HCT116 (cell line): ENCODE data around the gene TSSK6. TPM values are rescaled to one million over a fixed set of nuclear protein-coding genes. Genes with fewer than 3 reads are reported as not detected.

ENCODE experiments used
- ATAC-seq: fragments of 200-7000 bp; cut with Tn5 transposase; 2 replicates; pipeline ENCODE4 v1.9.1; 2020; ENCODE audit warnings: mild to moderate bottlenecking, moderate library complexity
- BruUV-seq: library from RNA; stranded (reverse); fragments of 400-500 nt; replicated peaks from 2 replicates; lab custom pipeline; 2021; lab: Mats Ljungman, UMichigan
- CTCF ChIA-PET: fragments of 300-600 bp; sonication (Branson Sonifier 250); formaldehyde crosslinking; loops from one replicate; lab custom pipeline; 2021; ENCODE audit warnings: antibody characterized with exemption; lab: Charles Lee
- POLR2A ChIA-PET: fragments of 300-600, 350-600 bp; sonication (Branson Sonifier 250); formaldehyde crosslinking; loops from one replicate; lab custom pipeline; 2021; ENCODE audit warnings: antibody characterized with exemption; lab: Charles Lee
- RAD21 ChIA-PET, 2 experiments: fragments of 300-600 bp; sonication (Branson Sonifier 250); formaldehyde crosslinking; loops; one replicate each; lab custom pipeline; 2023; ENCODE audit warnings: low total read pairs in 2 of 2; ENCODE audit not compliant: uncharacterized antibody in 2 of 2, unreplicated experiment in 2 of 2, low non-redundant PET in 1 of 2; lab: Charles Lee
- DNase-seq: peaks from one replicate; pipeline ENCODE4 v3.0.0-alpha.2; 2010; ENCODE audit warnings: low read depth, low spot score
- H2AFZ ChIP-seq: fragments of 200-600 bp; shearing (Covaris generic), sonication (generic); 2 replicates; pipeline ENCODE4 v1.6.1; 2017; ENCODE audit warnings: low read depth, mixed run types, mixed read lengths, antibody characterized with exemption, low read length; ENCODE audit not compliant: poor library complexity, severe bottlenecking
- H3K27ac ChIP-seq: 2 replicates; pipeline ENCODE4 v1.5.1; 2012; ENCODE audit warnings: low read depth, low read length
- H3K27me3 ChIP-seq: fragments of 200-600 bp; sonication (generic); 2 replicates; pipeline ENCODE4 v1.6.1; 2016; ENCODE audit warnings: mixed run types, low read length, mixed read lengths; ENCODE audit not compliant: insufficient read depth
- H3K36me3 ChIP-seq, 2 experiments: fragments of 200-500 bp in 1 of 2; fragments of 200-600 bp in 1 of 2; sonication (Bioruptor generic) in 1 of 2; sonication (generic) in 1 of 2; 2 replicates each; pipeline versions ENCODE4 v1.5.1 to v1.6.1; 2014 to 2016; ENCODE audit warnings: low read length in 2 of 2, inconsistent platforms in 1 of 2, mixed read lengths in 1 of 2, mixed run types in 1 of 2; ENCODE audit not compliant: insufficient read depth in 2 of 2, control insufficient read depth in 1 of 2
- H3K4me1 ChIP-seq, 2 experiments: fragments of 200-600 bp in 1 of 2; sonication (generic) in 1 of 2; 2 replicates each; pipeline versions ENCODE4 v1.5.1 to v1.6.1; 2012 to 2017; ENCODE audit warnings: low read length in 2 of 2, inconsistent platforms in 1 of 2, mild to moderate bottlenecking in 1 of 2, mixed read lengths in 1 of 2, mixed run types in 1 of 2, moderate library complexity in 1 of 2; ENCODE audit not compliant: insufficient read depth in 2 of 2, control insufficient read depth in 1 of 2
- H3K4me2 ChIP-seq: fragments of 200-600 bp; sonication (generic); 2 replicates; pipeline ENCODE4 v1.6.1; 2017; ENCODE audit warnings: mixed run types, low read length, mixed read lengths
- H3K4me3 ChIP-seq, 2 experiments: fragments of 200-600 bp in 1 of 2; sonication (generic) in 1 of 2; replicated peaks in 1 of 2; 2 replicates each; pipeline ENCODE4 v1.5.1; 2011 to 2016; ENCODE audit warnings: low read length in 2 of 2, control low read depth in 1 of 2, low read depth in 1 of 2, mild to moderate bottlenecking in 1 of 2, mixed read lengths in 1 of 2, mixed run types in 1 of 2
- H3K79me2 ChIP-seq: fragments of 200-600 bp; sonication (generic); 2 replicates; pipeline ENCODE4 v1.6.1; 2017; ENCODE audit warnings: mild to moderate bottlenecking, mixed run types, low read length, moderate library complexity, mixed read lengths; ENCODE audit not compliant: insufficient read depth
- H3K9ac ChIP-seq: fragments of 200-600 bp; sonication (generic); 2 replicates; pipeline ENCODE4 v1.6.1; 2016; ENCODE audit warnings: low read length, mixed read lengths
- H3K9me2 ChIP-seq: fragments of 200-600 bp; sonication (generic), shearing (Covaris generic); 2 replicates; pipeline ENCODE4 v1.6.1; 2017; ENCODE audit warnings: mixed run types, mild to moderate bottlenecking, moderate library complexity; ENCODE audit not compliant: insufficient read depth
- H3K9me3 ChIP-seq, 2 experiments: fragments of 200-500 bp in 1 of 2; fragments of 200-600 bp in 1 of 2; sonication (Bioruptor generic) in 1 of 2; sonication (generic) in 1 of 2; 2 replicates each; pipeline ENCODE4 v1.6.1; 2014 to 2017; ENCODE audit warnings: low read length in 2 of 2, mixed read lengths in 2 of 2, inconsistent platforms in 1 of 2, low read depth in 1 of 2, mild to moderate bottlenecking in 1 of 2, mixed run types in 1 of 2, moderate library complexity in 1 of 2; ENCODE audit not compliant: control insufficient read depth in 1 of 2, insufficient read depth in 1 of 2
- H4K20me1 ChIP-seq: fragments of 200-600 bp; sonication (generic), shearing (Covaris generic); 2 replicates; pipeline ENCODE4 v1.6.1; 2017; ENCODE audit warnings: mixed run types, mild to moderate bottlenecking, moderate library complexity; ENCODE audit not compliant: insufficient read depth
- CBX3 ChIP-seq: IDR thresholded peaks from 2 replicates; pipeline ENCODE4 v1.6.1; 2012; ENCODE audit warnings: low read depth
- CEBPB ChIP-seq: IDR thresholded peaks from 2 replicates; pipeline ENCODE4 v1.6.1; 2012; ENCODE audit warnings: low read depth
- CTCF ChIP-seq, 3 experiments: fragments of 200-600 bp in 1 of 3; sonication (generic) in 1 of 3; IDR thresholded peaks in 2 of 3; conservative IDR thresholded peaks in 1 of 3; 2 replicates each; pipeline ENCODE4 v1.5.1; 2012 to 2017; ENCODE audit warnings: low read depth in 2 of 3, low read length in 2 of 3, antibody characterized with exemption in 1 of 3, borderline replicate concordance in 1 of 3, control low read depth in 1 of 3, mild to moderate bottlenecking in 1 of 3, mixed read lengths in 1 of 3, mixed run types in 1 of 3, moderate library complexity in 1 of 3; ENCODE audit not compliant: insufficient read depth in 1 of 3
- EGR1 ChIP-seq: IDR thresholded peaks from 2 replicates; pipeline ENCODE4 v1.6.1; 2012; ENCODE audit warnings: low read depth
- ELF1 ChIP-seq: IDR thresholded peaks from 2 replicates; pipeline ENCODE4 v1.6.1; 2012; ENCODE audit warnings: low read depth, borderline replicate concordance
- EZH2phosphoT487 ChIP-seq: fragments of 200-600 bp; IDR thresholded peaks from 2 replicates; pipeline ENCODE4 v1.6.1; 2018; ENCODE audit warnings: antibody characterized with exemption, borderline replicate concordance
- FOSL1 ChIP-seq: IDR thresholded peaks from 2 replicates; pipeline ENCODE4 v1.6.1; 2012; ENCODE audit warnings: low read depth
- JUND ChIP-seq: IDR thresholded peaks from 2 replicates; pipeline ENCODE4 v1.6.1; 2012
- POLR2A ChIP-seq: IDR thresholded peaks from 2 replicates; pipeline ENCODE4 v1.7.0; 2011; ENCODE audit warnings: borderline replicate concordance; ENCODE audit not compliant: insufficient read depth, insufficient read length; ENCODE audit errors: extremely low read depth
- POLR2AphosphoS5 ChIP-seq: IDR thresholded peaks from 2 replicates; pipeline ENCODE4 v1.6.1; 2011; ENCODE audit warnings: mild to moderate bottlenecking, low read depth, low read length, moderate library complexity
- RAD21 ChIP-seq: IDR thresholded peaks from 2 replicates; pipeline ENCODE4 v1.6.1; 2012; ENCODE audit warnings: low read depth, mild to moderate bottlenecking
- SIN3A ChIP-seq: IDR thresholded peaks from 2 replicates; pipeline ENCODE4 v1.6.1; 2012; ENCODE audit warnings: low read depth
- SRF ChIP-seq: IDR thresholded peaks from 2 replicates; pipeline ENCODE4 v1.6.1; 2012; ENCODE audit warnings: low read depth
- ZFX ChIP-seq: fragments of 450-650 bp; IDR thresholded peaks from 2 replicates; pipeline ENCODE4 v1.6.1; 2017
- ZNF274 ChIP-seq: fragments of 200-500 bp; sonication (Bioruptor generic); IDR thresholded peaks from 2 replicates; pipeline ENCODE4 v1.6.1; 2014; ENCODE audit warnings: mild to moderate bottlenecking, low read depth, low read length, inconsistent platforms
- intact Hi-C: fragments of 100-400 bp; cut with micrococcal nuclease; formaldehyde crosslinking; loops from 2 replicates; pipeline ENCODE4 v1.10.0; 2022
- total RNA-seq: library from RNA; stranded (reverse); gene quantifications from one replicate; pipeline ENCODE4 v1.2.1, GENCODE V29; 2021; ENCODE audit not compliant: unreplicated experiment
- TF ChIP-seq, protein P1 (sequence below): IDR thresholded peaks from 2 replicates; pipeline ENCODE4 v1.6.1; 2012
- TF ChIP-seq, protein P2 (sequence below): IDR thresholded peaks from 2 replicates; pipeline ENCODE4 v1.6.1; 2011; ENCODE audit warnings: mild to moderate bottlenecking, low read length, moderate library complexity; ENCODE audit not compliant: insufficient replicate concordance; ENCODE audit errors: extremely low read depth

TSSK6 gene
- total RNA-seq, 1 experiment from 2014 or later: 4.1 TPM

GRCh38 chr19:19530889-19531288 is 15.5 kb upstream of the TSSK6 start:
- ChIA-PET CTCF (interaction anchor here (0.8 to 4.8 kb wide), 5 partner anchors 22 to 113 kb away, joined by 3 to 22 read pairs (median 6); partner anchors contain the start of gene GMIP), RAD21 (no interaction called here), POLR2A (no interaction called here)
- Histone ChIP-seq H3K9me2 (no peaks in the 10 kb centered on the region), H3K9ac (no peak overlapping the region), H3K36me3 (peaks cover 0 to 2% of the 10 kb centered on the region in 2 experiments; a peak in 2 of 4 replicates), H3K4me1 (no peaks in the 10 kb centered on the region; a peak in 1 of 4 replicates), H4K20me1 (no peaks in the 10 kb centered on the region), H3K79me2 (peaks cover 3% of the 10 kb centered on the region; the same call in 1 of the 2 replicates), H3K27me3 (no peaks in the 10 kb centered on the region), H2AFZ (no peak overlapping the region), H3K27ac (no peak overlapping the region), H3K4me2 (no peak overlapping the region), H3K9me3 (no peaks in the 10 kb centered on the region), H3K4me3 (no peak overlapping the region)
- no TSS peak for BruUV-seq
- intact Hi-C loops: no loop called here
- TF ChIP-seq, protein P1, sequence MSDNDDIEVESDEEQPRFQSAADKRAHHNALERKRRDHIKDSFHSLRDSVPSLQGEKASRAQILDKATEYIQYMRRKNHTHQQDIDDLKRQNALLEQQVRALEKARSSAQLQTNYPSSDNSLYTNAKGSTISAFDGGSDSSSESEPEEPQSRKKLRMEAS: no peak
- TF ChIP-seq CEBPB: no peak
- TF ChIP-seq CBX3: no peak
- no peak for TF ChIP-seq ZNF274
- no peak for TF ChIP-seq ELF1
- no peak for TF ChIP-seq SRF
- no peak for TF ChIP-seq JUND
- no peak for TF ChIP-seq POLR2AphosphoS5
- TF ChIP-seq, protein P2, sequence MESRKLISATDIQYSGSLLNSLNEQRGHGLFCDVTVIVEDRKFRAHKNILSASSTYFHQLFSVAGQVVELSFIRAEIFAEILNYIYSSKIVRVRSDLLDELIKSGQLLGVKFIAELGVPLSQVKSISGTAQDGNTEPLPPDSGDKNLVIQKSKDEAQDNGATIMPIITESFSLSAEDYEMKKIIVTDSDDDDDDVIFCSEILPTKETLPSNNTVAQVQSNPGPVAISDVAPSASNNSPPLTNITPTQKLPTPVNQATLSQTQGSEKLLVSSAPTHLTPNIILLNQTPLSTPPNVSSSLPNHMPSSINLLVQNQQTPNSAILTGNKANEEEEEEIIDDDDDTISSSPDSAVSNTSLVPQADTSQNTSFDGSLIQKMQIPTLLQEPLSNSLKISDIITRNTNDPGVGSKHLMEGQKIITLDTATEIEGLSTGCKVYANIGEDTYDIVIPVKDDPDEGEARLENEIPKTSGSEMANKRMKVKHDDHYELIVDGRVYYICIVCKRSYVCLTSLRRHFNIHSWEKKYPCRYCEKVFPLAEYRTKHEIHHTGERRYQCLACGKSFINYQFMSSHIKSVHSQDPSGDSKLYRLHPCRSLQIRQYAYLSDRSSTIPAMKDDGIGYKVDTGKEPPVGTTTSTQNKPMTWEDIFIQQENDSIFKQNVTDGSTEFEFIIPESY: no peak
- no peak for TF ChIP-seq EGR1
- TF ChIP-seq SIN3A: no peak
- TF ChIP-seq EZH2phosphoT487: no peak
- TF ChIP-seq ZFX: no peak
- TF ChIP-seq RAD21: no peak
- no peak for TF ChIP-seq FOSL1
- no peak for TF ChIP-seq CTCF (IDR thresholded peaks at IDR 0.05 in 2 of 3, conservative IDR thresholded peaks at IDR 0.05 in 1 of 3; ENCODE audit: borderline replicate concordance in 1 of 3, insufficient read depth in 1 of 3, low read depth in 2 of 3, low read length in 2 of 3)
- no peak for TF ChIP-seq POLR2A
- DNase-seq: no peak
- no peak for ATAC-seq
